Measurements from ENCODE around the gene ARHGEF40. TPM values are rescaled to one million over a fixed set of nuclear protein-coding genes. Genes with fewer than 3 reads are reported as not detected.

The ARHGEF40 gene
- total and polyA plus RNA-seq, 2 donors: 6.5 to 6.9 TPM

DNA sequence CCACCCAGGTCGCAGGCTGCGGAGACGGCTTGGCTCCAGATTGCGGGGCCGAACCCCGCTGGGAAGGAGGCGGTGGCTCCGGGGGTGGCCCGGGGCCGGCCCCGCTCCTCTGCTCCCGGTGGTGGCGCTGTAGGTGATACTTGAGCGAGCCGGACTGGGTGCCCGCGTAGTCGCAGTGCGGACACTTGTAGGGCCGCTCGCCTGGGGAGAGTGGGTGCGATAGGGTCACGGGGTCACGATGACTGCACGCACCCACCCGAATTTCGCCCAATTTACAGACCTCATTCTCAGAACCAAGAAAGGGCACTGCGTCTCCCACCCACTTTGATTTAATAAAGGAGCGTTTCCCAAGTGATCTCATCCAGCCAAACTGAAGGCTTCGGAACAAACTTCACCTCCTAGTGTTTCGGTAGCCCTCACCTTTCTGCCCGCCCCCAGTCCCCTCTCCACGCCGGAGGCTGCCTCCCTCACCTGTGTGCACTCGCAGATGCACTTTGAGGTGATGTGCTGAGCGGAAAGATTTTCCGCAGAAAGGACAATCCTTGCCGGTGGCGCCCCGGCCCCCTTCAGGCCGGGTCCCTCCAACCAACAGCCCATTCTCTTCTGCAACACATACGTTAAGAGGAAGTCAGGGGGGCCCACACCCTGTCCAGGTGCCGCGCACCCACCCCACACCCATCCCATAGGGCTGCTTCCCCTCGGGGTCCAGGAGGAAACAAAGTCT, 21.0 kb downstream of the ARHGEF40 start:
- H3K4me3 ChIP-seq (ENCODE audit: low read length in 2 of 2): no peak overlapping the region
- H3K27me3 ChIP-seq (ENCODE audit: control insufficient read depth in 2 of 2, insufficient read depth in 1 of 2, low read length in 1 of 2): no peaks in the 10 kb centered on the region
- WGBS: 97% methylated on average over 45 of the region's 45 CpGs
- peaks cover 30 to 46% of the 10 kb centered on the region in 2 donors for H3K36me3 ChIP-seq (ENCODE audit: control insufficient read depth in 2 of 2, insufficient read depth in 2 of 2, low read length in 1 of 2)
- H3K9me3 ChIP-seq (ENCODE audit: control insufficient read depth in 2 of 2, insufficient read depth in 1 of 2, low read length in 1 of 2): peaks cover 0 to 5% of the 10 kb centered on the region in 2 donors
- H3K4me1 ChIP-seq (ENCODE audit: control insufficient read depth in 2 of 2, insufficient read depth in 2 of 2, low read length in 2 of 2): peaks cover 5 to 44% of the 10 kb centered on the region in 2 donors
- no peak for DNase-seq (ENCODE audit: low read depth in 6 of 9, low spot score in 9 of 9)
- no peak overlapping the region for H3K27ac ChIP-seq (ENCODE audit: low read depth in 1 of 2, low read length in 1 of 2)

DNA sequence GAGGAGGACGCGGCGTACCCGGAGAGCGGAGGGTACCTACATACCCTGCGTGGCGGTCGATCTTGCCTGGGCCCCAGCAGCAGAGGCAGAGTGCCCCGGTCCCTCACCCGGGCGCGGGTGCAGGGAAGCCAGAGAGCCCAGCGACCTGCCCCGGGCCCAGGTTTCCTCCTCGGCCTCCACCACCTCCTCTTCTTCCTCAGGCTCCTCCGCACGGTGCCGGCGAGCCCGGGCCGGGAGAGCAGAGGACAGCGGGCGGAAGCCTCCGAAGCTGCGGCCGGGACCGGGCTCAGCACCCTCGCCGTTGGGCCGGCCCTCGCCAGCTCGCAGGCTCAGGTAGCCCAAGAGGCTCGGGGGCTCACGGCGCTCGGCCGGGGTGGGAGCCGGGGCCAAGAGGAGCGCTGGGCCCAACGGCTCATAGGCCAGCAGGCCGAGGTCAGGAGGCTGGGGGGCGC, 21.7 kb downstream of the ARHGEF40 start:
- Histone ChIP-seq H3K27me3 (ENCODE audit: control insufficient read depth in 2 of 2, insufficient read depth in 1 of 2, low read length in 1 of 2) (no peaks in the 10 kb centered on the region), H3K9me3 (ENCODE audit: control insufficient read depth in 2 of 2, insufficient read depth in 1 of 2, low read length in 1 of 2) (peaks cover 0 to 5% of the 10 kb centered on the region in 2 donors), H3K27ac (ENCODE audit: low read depth in 1 of 2, low read length in 1 of 2) (no peak overlapping the region), H3K4me1 (ENCODE audit: control insufficient read depth in 2 of 2, insufficient read depth in 2 of 2, low read length in 2 of 2) (peaks cover 13 to 51% of the 10 kb centered on the region in 2 donors), H3K36me3 (ENCODE audit: control insufficient read depth in 2 of 2, insufficient read depth in 2 of 2, low read length in 1 of 2) (peaks cover 30 to 46% of the 10 kb centered on the region in 2 donors), H3K4me3 (ENCODE audit: low read length in 2 of 2) (no peak overlapping the region)
- 98% methylated on average over 42 of the region's 42 CpGs for WGBS
- no peak for DNase-seq (ENCODE audit: low read depth in 6 of 9, low spot score in 9 of 9)

DNA sequence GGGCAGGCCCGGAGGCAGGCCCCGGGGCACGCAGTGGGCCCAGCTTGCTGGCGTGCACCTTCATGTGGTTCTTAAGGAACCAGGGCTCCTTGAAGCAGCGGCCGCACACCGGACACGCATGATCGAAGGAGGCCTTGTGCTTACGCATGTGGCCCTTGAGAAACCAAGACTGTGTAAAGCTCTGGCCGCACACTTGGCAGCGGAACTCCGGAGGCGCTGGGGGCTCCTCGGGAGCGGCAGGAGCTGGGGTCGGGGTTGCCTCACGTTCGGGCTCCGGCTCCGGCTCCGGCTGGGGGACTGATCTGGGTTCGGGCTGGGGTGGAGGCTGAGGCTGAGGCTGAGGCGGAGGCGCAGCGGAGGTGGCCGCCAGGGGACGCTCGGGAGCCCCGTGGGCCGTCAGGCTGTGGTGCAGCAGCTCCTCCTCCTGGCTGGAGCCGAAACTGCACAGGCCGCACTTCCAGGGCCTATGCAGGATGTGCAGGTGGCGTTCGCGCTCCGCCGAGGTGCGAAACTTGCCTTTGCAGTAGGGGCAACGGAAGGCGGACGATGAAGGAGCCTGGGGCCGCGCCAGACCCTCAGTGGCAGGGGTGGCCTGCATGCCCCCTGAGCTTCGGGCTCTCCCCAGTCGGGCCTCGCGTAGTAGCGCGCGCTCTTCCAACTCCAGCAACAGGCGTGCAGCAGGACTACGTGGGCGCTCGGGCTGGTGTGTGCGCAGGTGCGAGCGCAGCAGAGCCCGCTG, 22.3 kb downstream of the ARHGEF40 start:
- 54% methylated on average over 59 of the region's 59 CpGs for WGBS
- peaks cover 30 to 46% of the 10 kb centered on the region in 2 donors for H3K36me3 ChIP-seq (ENCODE audit: control insufficient read depth in 2 of 2, insufficient read depth in 2 of 2, low read length in 1 of 2)
- no peaks in the 10 kb centered on the region for H3K27me3 ChIP-seq (ENCODE audit: control insufficient read depth in 2 of 2, insufficient read depth in 1 of 2, low read length in 1 of 2)
- peaks cover 0 to 5% of the 10 kb centered on the region in 2 donors for H3K9me3 ChIP-seq (ENCODE audit: control insufficient read depth in 2 of 2, insufficient read depth in 1 of 2, low read length in 1 of 2)
- peak in 8 of 9 donors; percentile 74 to 95 (median 86) for DNase-seq (ENCODE audit: low read depth in 6 of 9, low spot score in 9 of 9)
- no peak overlapping the region for H3K4me3 ChIP-seq (ENCODE audit: low read length in 2 of 2)
- H3K4me1 ChIP-seq (ENCODE audit: control insufficient read depth in 2 of 2, insufficient read depth in 2 of 2, low read length in 2 of 2): peaks cover 18 to 51% of the 10 kb centered on the region in 2 donors
- no peak overlapping the region for H3K27ac ChIP-seq (ENCODE audit: low read depth in 1 of 2, low read length in 1 of 2)

DNA sequence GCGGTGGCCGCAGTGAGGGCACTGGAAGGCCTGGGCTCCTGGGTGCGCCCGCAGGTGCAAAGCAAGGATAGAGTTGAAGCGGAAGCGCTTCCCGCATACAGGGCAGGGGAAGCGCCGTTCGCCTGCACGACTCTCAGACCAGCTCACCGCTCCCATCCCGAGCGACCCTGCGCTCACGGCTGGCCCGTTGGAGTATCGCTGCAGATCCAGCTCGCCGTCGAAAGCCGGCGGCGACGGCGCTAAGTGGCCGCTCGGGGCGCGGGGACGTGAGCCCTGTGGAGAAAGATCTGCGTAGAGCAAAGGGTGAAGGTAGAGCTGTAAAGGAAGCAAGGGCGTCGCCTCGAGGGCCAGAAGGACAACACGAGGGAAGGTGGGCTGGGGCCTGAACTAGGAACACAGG, 22.9 kb downstream of the ARHGEF40 start:
- Histone ChIP-seq H3K9me3 (ENCODE audit: control insufficient read depth in 2 of 2, insufficient read depth in 1 of 2, low read length in 1 of 2) (peaks cover 0 to 5% of the 10 kb centered on the region in 2 donors), H3K4me1 (ENCODE audit: control insufficient read depth in 2 of 2, insufficient read depth in 2 of 2, low read length in 2 of 2) (peaks cover 18 to 48% of the 10 kb centered on the region in 2 donors), H3K27me3 (ENCODE audit: control insufficient read depth in 2 of 2, insufficient read depth in 1 of 2, low read length in 1 of 2) (no peaks in the 10 kb centered on the region), H3K27ac (ENCODE audit: low read depth in 1 of 2, low read length in 1 of 2) (no peak overlapping the region), H3K36me3 (ENCODE audit: control insufficient read depth in 2 of 2, insufficient read depth in 2 of 2, low read length in 1 of 2) (peaks cover 30 to 46% of the 10 kb centered on the region in 2 donors), H3K4me3 (ENCODE audit: low read length in 2 of 2) (no peak overlapping the region)
- WGBS: 95% methylated on average over 36 of the region's 36 CpGs
- DNase-seq (ENCODE audit: low read depth in 6 of 9, low spot score in 9 of 9): no peak

DNA sequence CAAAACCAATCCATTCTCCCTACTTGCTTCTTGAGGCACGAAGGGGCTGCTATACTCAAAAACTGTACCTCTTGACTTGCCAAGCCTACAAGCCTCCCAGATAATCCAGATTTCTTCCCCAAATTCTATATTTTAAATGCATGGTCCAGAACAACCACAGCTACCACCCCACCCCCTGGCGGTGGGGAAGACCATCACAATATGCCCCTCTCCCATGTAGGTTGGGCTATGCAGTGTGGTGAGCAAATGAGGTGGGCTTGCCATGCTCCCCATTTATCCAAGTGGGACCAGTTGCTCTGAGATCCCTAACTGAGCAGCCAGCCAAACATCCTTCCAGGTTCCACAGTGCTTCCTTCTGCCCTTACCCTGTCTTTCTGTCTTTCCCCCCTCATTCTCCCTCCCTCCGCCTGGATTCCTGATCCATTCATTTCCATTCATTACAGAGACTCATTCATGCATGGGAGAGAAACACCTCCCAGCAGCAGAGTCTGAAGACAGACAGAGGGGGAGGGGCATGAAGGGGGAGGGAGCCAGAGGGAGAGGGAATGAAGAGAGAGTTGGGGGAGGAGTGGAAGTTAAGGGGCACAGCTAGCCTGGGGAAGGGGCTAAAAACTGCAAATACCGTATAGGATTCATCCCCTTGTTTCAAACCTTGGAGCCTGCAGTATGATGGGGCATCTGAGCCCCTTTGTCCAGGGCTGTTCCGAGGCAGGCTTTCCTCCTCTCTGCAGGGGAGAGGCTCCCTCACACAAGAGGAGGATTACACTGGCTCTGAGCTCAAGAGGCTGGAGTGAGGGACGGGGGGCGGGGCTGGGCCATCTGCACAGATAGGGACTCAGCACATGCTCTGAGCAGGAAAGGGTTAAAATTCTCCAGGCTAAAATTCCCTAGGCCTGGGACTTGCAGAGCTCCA, 23.9 kb downstream of the ARHGEF40 start:
- Histone ChIP-seq H3K27ac (ENCODE audit: low read depth in 1 of 2, low read length in 1 of 2) (no peak overlapping the region), H3K4me3 (ENCODE audit: low read length in 2 of 2) (no peak overlapping the region), H3K9me3 (ENCODE audit: control insufficient read depth in 2 of 2, insufficient read depth in 1 of 2, low read length in 1 of 2) (peaks cover 0 to 5% of the 10 kb centered on the region in 2 donors), H3K4me1 (ENCODE audit: control insufficient read depth in 2 of 2, insufficient read depth in 2 of 2, low read length in 2 of 2) (peaks cover 21 to 52% of the 10 kb centered on the region in 2 donors), H3K27me3 (ENCODE audit: control insufficient read depth in 2 of 2, insufficient read depth in 1 of 2, low read length in 1 of 2) (no peaks in the 10 kb centered on the region), H3K36me3 (ENCODE audit: control insufficient read depth in 2 of 2, insufficient read depth in 2 of 2, low read length in 1 of 2) (peaks cover 30 to 38% of the 10 kb centered on the region in 2 donors)
- WGBS: 94% methylated on average over 7 of the region's 7 CpGs
- DNase-seq (ENCODE audit: low read depth in 6 of 9, low spot score in 9 of 9): peak in 1 of 9 donors; percentile 29

DNA sequence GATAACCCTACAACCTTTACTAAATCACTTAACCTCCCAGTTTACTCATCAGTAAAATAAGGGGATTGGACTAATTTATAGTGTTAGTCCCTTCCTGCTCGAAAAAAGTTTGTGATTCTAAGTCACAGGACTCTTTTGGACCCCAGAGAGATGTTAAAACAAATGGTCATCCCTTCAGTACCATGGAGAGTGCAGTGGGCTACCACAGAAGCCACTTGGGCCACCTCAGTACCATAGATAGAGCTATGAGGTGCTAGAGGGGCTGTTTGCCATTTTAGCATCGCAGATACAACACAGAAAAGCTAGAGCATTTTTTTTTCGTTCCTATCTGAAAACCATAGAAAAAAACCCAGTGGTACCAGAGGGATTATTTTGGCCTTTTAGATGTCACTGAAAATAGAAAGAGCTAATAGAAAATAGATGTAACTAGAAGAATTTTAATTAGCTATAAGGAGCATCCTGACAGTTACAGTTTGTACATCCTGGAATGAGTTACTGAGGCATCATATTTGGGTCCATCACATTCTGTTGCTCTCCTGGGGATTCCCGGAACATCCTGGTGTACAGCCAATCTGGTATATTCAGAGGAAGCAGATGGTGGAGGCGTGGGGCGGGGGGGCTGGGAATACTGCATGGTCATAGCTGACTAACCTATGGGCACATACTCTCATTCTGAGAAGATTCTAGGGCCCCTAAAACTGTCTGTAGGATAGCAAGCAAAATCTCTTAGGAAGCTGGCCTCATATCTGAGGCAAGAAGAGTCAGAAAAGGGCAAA, 25.5 kb downstream of the ARHGEF40 start:
- peak overlapping the region in 1 of 2 donors; percentile 97 for H3K27ac ChIP-seq (ENCODE audit: low read depth in 1 of 2, low read length in 1 of 2)
- peaks cover 0 to 5% of the 10 kb centered on the region in 2 donors for H3K9me3 ChIP-seq (ENCODE audit: control insufficient read depth in 2 of 2, insufficient read depth in 1 of 2, low read length in 1 of 2)
- H3K4me1 ChIP-seq (ENCODE audit: control insufficient read depth in 2 of 2, insufficient read depth in 2 of 2, low read length in 2 of 2): peaks cover 22 to 59% of the 10 kb centered on the region in 2 donors

DNA sequence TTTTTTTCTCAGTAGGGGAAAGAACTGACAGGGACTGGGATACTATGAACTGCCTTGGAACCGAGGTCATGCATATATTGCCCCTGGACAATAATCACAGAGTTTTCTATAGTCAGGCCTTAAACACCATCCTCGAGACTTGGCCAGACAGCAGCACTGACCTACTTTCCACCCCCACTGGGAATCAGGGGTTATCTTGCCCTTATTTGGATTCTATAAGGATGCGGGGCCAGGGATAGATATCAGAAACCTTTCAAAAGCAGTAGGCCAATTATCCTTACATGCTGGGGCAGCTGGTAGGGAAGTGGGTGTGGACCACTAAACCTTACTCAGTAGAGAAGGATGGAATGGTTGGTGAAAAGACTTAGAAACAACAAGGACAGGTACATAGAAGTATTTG, 26.3 kb downstream of the ARHGEF40 start:
- Histone ChIP-seq H3K36me3 (ENCODE audit: control insufficient read depth in 2 of 2, insufficient read depth in 2 of 2, low read length in 1 of 2) (peaks cover 12 to 17% of the 10 kb centered on the region in 2 donors), H3K9me3 (ENCODE audit: control insufficient read depth in 2 of 2, insufficient read depth in 1 of 2, low read length in 1 of 2) (peaks cover 0 to 5% of the 10 kb centered on the region in 2 donors), H3K27ac (ENCODE audit: low read depth in 1 of 2, low read length in 1 of 2) (peak overlapping the region in 1 of 2 donors; percentile 97), H3K4me1 (ENCODE audit: control insufficient read depth in 2 of 2, insufficient read depth in 2 of 2, low read length in 2 of 2) (peaks cover 22 to 65% of the 10 kb centered on the region in 2 donors), H3K27me3 (ENCODE audit: control insufficient read depth in 2 of 2, insufficient read depth in 1 of 2, low read length in 1 of 2) (no peaks in the 10 kb centered on the region), H3K4me3 (ENCODE audit: low read length in 2 of 2) (no peak overlapping the region)
- no peak for DNase-seq (ENCODE audit: low read depth in 6 of 9, low spot score in 9 of 9)
- WGBS: 92% methylated on average over 3 of the region's 3 CpGs

More for the DNA sequence above, 25.5 kb downstream of the ARHGEF40 start:
- DNase-seq (ENCODE audit: low read depth in 6 of 9, low spot score in 9 of 9): no peak
- peaks cover 20 to 25% of the 10 kb centered on the region in 2 donors for H3K36me3 ChIP-seq (ENCODE audit: control insufficient read depth in 2 of 2, insufficient read depth in 2 of 2, low read length in 1 of 2)
- 95% methylated on average over 6 of the region's 6 CpGs for WGBS
- no peak overlapping the region for H3K4me3 ChIP-seq (ENCODE audit: low read length in 2 of 2)
- no peaks in the 10 kb centered on the region for H3K27me3 ChIP-seq (ENCODE audit: control insufficient read depth in 2 of 2, insufficient read depth in 1 of 2, low read length in 1 of 2)
